Activated CD4-positive, alpha-beta T cell treated with anti-CD3 and anti-CD28 coated beads, Interleukin-2, amount 50 U/mL, for 1 hour (primary cell): ENCODE data around the gene CYP3A7.
"Not testable (repeated sequence)": the region's sequence is repeated elsewhere in the genome, so short reads cannot be mapped to it uniquely, and the experiment has no call there.

Source experiments
- DNase-seq: peaks from one replicate; pipeline ENCODE4 v3.0.0-alpha.2; 2020

Gene CYP3A7

DNA sequence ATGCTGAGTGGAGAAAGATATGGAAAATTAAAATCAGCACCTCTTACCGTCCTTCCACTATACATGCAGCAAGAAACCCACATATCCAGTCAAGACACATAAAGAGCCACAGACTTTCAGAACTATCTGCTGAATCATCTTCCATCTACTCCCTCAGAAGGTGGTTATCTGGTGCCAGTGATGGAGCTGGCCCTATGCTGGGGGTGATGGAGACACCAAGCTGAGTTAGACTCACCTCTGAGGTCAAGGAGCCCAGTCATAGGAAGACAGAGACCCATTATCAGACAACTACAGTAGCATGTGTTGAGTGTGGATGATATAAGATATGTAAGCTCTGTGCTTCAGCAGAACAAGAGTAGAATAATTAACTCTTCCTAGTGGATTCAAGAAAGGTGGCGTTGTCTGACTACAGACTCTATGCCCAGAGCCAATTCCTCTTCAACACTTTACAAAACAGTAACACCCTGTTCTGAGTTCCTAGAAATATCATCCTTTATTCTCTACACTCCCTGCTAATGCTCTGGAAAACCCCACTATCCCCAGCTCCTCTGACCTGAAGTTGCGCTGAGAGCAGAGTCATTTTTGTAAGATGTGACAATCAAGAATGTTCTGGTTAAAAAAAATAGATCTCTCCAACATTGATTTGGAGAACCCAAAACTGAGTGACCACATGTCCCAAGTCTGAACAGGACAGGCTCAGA lies 69.5 kb downstream of the CYP3A7 start:
- no peak for DNase-seq

- not testable (repeated sequence) for DNase-seq
These were observed 77.1 kb downstream of the CYP3A7 start for GRCh38 chr7:99657879-99658278.
